Dermis microvascular lymphatic vessel endothelial cell (primary cell): ENCODE data around the gene ATRIP. TPM values are rescaled to one million over a fixed set of nuclear protein-coding genes. Genes with fewer than 3 reads are reported as not detected.

Experiments
- DNase-seq, 2 donors: peaks; one replicate each; pipeline versions ENCODE4 v3.0.0 to v3.0.0-alpha.2; 2010; ENCODE audit warnings: low read depth in 2 of 2
- total RNA-seq: library from RNA; depleted of rRNA; stranded (reverse); fragments of >200 nt; gene quantifications from 2 replicates; pipeline ENCODE4 v1.2.1, GENCODE V29; 2014

Gene ATRIP
- total RNA-seq, 1 donor from 2014 or later, result 4.9 TPM

- DNase-seq, result no peak
These were observed 37.0 kb upstream of the ATRIP start for GRCh38 chr3:48409291-48410201.

DNA sequence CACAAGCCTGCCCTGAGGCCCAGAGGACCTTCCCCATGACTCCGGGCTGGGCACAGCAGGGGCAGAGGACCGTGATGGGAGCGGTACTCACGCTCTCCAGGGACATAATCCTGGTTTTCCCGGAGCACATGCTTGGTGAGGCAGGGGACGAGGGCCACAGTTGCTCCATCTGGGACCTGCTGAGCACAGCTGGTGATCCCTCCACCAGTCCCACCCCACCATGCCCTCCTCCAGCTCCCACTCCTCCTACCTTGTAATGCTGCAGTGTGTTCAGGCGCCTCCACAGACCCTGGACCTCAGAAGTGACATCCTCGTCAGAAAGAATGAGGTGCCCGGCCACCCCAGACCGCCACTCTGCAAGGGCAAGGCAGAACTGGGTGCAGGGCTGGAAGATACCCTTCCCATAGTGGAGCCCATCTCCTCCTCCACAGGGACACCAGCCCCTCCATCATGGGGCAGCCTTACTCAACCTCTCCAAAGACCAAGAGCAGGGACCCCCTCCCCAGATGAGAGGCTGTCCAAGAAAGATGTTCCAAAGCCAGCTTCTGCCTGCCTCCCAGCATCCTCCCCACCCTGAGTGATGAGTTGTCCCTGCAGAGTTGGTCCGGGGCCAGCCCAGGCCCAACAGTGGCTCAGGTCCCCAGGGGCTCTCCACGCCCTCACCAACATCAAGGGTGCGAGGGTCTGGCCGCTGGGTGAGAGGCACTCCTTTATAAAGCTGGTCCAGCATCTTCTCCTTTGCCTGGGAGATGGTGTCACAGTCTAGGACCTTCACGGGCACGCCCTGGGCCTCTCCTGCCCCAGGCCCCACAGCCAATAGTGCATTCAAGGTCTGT is 36.1 kb upstream of the ATRIP start:
- no peak for DNase-seq

GRCh38 chr3:48411041-48411588 is 35.4 kb upstream of the ATRIP start:
- no peak for DNase-seq

- no peak for DNase-seq
These were observed 34.7 kb upstream of the ATRIP start for GRCh38 chr3:48411606-48412374.

- DNase-seq, result no peak
These were observed 34.0 kb upstream of the ATRIP start for GRCh38 chr3:48412375-48413001.

GRCh38 chr3:48413086-48413485 is 33.5 kb upstream of the ATRIP start:
- no peak for DNase-seq

DNA sequence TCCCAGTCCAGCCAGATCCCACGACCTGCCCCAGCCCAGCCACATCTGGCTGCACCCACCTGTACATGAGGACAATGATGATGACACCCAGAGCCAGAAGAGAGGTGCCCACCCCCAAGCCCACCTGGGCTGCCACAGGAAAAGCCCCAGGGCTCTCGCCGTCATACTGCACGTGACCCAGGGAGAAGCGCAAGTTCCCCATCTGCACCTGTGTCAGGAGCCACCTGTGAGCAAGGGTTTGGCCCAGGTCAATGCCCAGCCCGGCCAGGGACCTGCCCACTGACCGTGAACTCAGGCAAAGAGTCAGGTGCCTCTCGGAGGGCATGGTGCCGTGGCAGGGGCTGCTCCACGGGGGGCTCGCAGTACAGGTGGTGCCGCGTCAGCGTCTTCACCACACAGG is 32.9 kb upstream of the ATRIP start:
- no peak for DNase-seq

DNA sequence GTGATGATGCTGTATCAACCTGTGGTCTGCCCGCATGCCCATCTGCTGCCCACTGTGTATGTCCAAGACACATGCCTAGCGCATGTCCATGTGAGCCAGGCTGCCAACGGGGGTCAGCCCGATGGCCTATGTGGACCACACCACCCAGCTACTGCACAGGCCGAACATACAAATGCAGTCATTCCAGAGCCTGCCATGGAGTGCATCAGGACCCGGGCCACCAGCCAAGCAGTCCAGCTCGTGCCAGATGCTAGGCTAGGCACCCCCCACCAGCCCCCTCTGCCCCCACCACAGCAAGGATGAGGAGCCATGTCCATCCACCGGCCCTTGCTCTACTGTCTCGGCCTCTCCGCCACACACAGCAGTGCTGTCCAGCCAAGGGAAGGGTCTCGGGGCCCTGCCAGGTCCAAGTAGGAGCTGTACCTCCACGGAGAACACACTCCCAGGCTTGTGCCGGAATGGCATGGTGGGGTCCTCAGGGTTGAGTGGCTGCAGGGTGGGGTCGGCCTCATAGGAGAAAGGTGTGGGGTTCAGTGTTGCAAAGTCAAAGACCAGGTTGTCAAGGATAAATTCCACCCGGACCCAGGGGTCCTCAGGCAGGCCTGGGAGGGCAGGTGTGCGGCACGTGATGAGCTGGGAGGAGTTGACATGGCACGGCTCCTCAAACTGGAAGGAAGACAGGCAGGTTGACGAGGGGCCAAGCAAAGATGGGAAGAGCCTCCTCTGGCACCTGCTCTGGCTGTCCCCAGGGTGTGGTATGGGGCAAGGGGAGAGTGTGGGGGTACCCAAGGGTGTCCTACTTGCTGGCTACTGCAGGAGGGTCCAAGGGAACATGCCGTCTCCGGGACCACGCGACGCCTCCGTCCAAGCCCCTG is 31.9 kb upstream of the ATRIP start:
- DNase-seq, result no peak

DNA sequence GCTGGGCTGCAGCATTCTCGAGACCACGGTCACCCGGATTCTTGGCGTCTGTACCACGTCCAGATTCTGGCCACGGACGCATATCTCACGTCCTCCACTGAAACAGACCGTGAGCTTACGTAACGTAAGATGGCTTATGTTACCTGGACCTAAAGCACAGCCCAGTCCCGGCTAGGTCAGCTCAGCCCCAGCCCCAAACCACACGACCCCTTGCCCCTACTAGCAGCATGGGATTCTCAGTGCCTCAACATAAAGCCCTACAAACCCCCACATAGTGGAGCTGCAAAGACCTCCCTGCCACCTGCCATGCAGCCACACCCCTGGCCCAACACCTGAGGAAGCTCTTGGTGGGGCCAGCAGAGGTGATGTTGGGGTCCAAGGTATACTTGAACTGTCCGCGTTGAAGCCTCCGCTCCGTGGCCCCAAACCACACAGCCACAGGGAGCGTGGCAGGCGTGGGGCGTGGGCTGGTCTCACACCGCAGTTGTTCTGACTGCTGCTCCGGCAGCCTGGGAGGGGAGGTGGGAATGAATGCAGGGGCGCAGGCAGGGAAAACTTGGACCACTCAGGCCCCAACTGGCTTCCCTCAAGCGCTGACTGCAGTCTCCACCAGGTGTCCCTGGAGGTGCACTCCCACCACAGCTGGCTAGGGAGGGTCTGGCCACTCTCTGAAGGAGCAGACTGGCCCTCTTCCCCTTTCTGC is 31.1 kb upstream of the ATRIP start:
- no peak for DNase-seq

DNA sequence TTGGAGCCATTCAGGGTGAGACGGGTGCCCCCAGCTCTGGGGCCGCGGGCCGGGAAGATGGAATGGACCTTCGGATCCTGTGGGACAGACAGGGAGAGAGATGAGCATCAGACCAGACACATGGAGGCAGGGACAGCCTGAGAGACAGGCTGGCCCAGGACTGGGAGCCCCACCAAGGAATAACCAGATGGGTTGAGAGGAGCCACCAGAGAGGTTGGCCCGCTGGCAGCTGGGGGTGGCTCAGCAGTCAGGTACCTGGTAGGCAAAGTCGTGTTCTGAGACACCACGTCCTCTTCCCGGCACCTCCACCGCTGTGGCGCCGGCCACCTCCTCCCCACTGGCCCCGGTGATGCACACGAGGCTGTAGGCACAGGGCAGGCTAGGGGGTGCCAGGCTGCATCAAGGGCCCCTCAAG is 30.4 kb upstream of the ATRIP start:
- no peak for DNase-seq

DNA sequence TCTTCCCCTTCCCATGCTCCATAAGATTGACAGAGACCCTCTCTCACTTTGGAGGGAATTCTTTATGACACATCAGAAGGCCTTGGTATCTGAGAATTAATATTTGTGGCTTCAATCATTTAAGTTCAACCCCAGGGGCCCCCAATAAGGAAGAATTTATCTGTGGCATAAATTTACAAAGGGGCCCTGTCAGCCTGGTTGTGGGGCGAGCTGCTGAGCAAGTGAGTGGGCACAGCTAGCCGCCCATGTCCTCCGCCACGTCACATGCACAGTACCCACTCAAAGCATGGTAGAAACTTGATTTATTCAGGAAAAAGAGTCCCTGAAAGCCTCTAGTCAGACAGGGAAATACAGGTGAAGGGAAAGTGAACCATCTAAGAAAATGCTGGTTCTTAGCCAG is 30.0 kb upstream of the ATRIP start:
- DNase-seq, result no peak

DNA sequence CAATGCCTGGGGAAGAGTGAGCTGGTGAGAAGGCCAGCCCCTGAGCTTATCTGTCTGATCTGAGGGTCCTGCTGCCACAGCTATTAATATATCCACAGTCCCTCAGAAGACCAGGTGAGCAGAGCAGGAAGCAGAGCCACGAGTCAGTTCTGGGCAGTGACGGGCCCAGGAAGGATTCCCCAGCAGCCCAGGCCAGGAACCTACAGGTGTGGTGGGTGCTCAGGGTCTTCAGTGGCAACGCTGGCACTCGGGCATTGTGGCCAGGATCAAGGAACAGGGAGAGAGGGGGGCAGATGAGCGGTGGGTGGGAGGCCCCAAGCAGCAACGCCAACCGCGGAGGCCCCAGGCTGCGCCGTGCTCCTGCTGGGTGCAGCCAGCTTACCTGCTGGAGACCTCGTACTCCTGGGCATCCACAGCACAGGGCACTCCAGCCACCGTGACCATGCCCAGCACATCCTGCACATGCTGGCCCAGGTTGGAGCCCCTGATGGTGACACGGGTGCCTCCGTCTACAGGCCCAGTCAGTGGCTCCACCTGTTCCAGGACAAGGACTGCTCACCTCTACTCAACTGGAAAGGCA is 28.9 kb upstream of the ATRIP start:
- DNase-seq, result no peak

DNA sequence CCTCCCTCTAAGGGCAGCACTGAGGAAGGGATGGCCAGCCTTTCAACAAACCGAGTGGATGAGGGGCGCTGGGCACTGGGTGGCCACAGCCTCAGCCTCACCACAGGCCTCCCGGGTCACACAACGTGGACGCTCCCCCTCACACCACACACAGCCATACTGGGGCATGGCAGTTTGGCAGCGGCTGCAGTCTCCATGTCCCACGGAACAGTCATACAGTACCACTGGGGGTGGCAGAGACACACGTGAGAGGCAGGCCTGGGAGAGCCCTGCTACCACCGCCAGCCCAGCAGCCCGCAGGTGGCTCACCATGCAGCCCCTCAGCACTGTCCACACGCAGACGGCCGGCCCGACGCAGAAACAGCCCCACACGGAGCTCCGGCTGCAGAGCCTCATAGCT is 28.4 kb upstream of the ATRIP start:
- no peak for DNase-seq

DNA sequence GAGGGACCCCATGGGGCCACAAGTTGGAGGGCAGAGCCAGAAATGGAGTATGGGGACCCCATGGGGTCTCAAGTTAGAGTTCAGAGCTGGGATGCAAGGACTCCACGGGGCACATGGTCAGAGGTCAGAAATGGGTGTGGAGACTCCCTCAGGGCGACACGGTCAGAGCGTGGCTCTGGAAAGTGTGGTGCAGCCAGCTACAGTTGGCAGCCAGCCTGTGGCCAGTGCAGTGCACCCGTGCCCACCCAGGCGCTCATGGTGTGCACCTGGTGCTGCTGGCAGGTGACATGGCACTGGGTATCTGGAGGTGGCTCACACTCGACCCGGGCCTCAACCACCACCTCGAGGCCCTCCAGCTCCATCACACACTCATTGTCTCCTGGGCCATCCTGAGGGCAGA is 27.9 kb upstream of the ATRIP start:
- no peak for DNase-seq

GRCh38 chr3:48419149-48419548 is 27.4 kb upstream of the ATRIP start:
- DNase-seq, result no peak

- DNase-seq, result no peak
These were observed 26.9 kb upstream of the ATRIP start for GRCh38 chr3:48419597-48419996.

- no peak for DNase-seq
These were observed 26.0 kb upstream of the ATRIP start for GRCh38 chr3:48420561-48420960.

GRCh38 chr3:48422272-48422671 is 24.3 kb upstream of the ATRIP start:
- DNase-seq, result no peak

DNA sequence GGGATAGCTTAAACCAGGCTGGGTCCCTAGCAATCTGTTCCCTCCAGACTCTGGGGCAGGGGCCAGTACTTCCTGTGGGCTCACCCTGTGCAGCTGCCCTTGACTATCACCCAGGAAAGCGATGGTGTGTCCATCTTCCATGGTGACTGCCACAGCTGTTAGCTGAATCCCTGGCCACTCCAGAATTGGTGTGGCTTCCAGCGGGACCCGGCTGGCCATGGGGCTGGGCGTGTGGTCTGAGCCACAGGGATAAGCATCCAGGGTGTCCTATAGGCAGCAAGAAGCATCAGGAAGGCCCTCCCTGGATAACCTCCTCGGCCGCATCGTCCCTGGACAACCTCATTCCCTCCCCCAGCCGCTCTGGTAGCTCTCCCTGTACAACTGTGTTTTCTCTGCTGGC is 23.9 kb upstream of the ATRIP start:
- no peak for DNase-seq
